GM18873 (cell line): ENCODE data around the gene SPAM1.
"Not testable (repeated sequence)": the region's sequence is repeated elsewhere in the genome, so short reads cannot be mapped to it uniquely, and the experiment has no call there.

Experiments
- ATAC-seq: cut with Tn5 transposase; IDR thresholded peaks from one replicate; pipeline ENCODE4 v1.9.1; 2021; ENCODE audit warnings: mild to moderate bottlenecking, moderate library complexity, moderate number of reproducible peaks; ENCODE audit not compliant: unreplicated experiment, low FRiP score

The SPAM1 gene

DNA sequence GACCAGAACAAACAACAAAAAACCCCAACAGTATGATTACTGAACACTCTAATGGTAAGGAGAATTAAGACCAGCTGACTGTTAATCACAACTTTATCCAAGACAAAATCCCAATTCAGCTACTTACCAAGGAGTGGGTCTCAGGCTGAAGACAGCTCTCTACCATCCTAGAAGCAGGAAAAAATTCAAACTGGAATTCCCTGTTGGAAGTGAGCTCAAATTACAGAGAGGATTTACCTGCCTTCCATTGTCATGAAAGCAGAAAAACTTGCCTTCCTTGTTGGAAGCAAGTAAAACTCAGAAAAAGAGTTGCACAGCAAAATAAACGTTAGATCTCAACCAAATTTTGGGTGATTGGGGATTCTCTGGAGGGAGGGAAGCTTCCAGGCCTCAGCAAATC lies 20.9 kb downstream of the SPAM1 start:
- ATAC-seq = no peak

DNA sequence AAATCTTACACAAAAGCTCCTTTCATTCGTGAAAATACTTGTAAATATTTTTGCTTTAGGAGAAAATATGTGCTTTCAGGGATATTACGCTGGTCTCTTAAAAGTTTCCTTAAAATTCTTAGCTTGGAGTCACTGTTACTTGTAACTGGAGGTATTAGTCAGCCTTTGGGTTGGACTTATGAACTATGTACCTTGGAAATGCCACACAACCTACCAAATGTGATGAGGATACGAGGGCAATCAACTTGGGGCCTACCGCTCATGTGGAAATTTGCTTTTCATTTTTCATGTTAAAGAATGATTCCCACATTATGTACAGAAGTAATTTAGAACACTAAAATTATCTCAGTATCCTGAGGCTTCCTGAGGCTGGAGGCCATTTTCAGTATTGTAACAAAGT lies 23.1 kb downstream of the SPAM1 start:
- ATAC-seq = no peak

DNA sequence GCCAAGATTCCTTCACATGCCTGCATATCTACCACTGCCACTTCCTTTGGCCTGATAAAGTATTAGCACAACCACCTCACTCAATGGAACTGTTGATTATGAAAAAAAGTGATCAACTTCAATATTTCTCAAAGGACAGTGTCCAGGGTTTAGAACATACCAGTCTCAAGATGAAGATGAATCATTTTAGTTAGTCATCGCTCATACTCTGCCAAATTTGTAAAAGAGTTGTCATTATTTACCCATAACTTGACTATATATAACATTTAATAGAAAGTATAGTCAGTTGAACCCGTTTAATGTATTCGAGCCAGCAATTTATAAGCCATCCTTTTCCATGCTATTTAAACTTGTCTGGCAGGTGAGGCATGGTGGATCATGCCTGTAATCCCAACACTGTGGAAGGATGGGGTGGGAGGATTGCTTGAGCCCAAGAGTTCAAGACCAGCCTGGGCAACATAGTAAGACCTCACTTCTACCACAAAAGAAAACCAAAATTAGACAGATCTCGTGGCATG lies 33.2 kb downstream of the SPAM1 start:
- ATAC-seq = no peak

DNA sequence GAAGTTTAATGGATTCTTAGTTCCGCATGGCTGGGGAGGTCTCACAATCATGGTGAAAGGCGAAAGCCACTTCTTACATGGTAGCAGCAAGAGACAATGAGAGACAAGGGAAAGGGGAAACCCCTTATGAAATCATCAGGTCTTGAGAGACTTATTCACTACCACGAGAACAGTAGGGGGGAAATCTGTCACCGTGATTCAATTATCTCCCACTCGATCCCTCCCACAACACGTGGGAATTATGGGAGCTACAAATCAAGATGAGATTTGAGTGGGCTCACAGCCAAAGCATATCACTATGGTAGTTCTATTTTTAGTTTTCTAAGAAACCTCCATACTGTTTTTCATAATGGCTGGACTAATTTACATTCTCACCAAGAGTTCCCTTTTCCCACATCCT lies 36.7 kb downstream of the SPAM1 start:
- ATAC-seq = no peak

GRCh38 chr7:123966936-123967335 lies 41.9 kb downstream of the SPAM1 start:
- no peak for ATAC-seq

GRCh38 chr7:123972045-123972444 lies 47.0 kb downstream of the SPAM1 start:
- ATAC-seq = no peak

DNA sequence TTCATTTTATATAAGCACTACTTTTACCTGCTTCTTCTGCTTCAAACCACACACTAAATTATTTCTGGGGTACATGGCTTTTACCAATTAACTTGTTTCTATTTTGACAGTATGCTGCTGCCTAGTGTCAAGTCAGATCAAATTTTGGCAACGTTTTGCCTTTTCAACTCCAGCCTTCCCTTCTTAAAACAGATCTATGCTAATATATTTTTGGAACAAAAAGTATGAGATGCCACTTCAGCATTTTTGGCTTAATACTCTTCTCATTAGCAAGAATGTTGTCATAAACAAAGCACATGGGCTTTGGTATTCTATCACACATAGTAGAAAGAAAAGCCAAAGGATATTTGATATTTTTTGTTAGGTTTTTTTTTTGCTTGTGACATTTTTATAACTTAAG lies 47.8 kb downstream of the SPAM1 start:
- ATAC-seq = no peak

- no peak for ATAC-seq
Observed at GRCh38 chr7:123974326-123974908, 49.4 kb downstream of the SPAM1 start.

GRCh38 chr7:123975084-123975483 lies 50.0 kb downstream of the SPAM1 start:
- ATAC-seq = no peak

DNA sequence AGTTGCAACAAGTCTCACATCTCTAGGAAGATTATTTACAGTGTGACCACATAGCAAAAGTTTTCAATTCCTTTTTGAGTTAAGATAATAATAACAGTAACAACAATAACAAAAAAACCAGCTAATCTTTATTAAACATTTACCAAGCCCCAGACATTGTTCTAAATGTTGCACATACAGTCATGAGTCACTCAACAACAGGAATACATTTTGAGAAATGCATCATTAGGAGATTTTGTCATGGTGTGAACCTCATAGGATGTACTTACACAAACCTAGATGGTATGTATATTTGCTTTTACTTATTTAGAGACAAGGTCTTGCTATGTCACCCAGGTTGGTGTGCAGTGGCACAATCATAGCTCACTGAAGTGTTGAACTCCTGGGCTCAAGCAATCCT lies 52.0 kb downstream of the SPAM1 start:
- no peak for ATAC-seq

GRCh38 chr7:123979876-123980275 lies 54.8 kb downstream of the SPAM1 start:
- no peak for ATAC-seq

DNA sequence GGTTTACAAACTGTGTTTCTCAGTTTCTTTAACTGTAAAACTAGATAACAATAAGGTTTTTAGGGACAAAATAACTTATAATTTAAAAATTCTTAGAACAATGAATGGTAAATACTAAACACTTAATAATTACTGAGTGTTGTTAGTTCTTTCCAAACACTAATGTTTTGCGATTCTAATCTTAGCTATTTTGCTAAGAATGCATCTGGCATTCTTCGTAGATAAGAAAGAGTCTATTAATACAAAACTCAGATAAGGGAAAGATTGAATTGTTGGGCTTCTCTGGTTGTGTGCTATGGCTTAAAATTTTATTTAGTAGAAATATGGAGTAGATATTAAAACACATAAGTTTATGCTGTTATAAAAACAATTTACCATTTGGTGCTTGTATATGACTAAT lies 62.4 kb downstream of the SPAM1 start:
- no peak for ATAC-seq

DNA sequence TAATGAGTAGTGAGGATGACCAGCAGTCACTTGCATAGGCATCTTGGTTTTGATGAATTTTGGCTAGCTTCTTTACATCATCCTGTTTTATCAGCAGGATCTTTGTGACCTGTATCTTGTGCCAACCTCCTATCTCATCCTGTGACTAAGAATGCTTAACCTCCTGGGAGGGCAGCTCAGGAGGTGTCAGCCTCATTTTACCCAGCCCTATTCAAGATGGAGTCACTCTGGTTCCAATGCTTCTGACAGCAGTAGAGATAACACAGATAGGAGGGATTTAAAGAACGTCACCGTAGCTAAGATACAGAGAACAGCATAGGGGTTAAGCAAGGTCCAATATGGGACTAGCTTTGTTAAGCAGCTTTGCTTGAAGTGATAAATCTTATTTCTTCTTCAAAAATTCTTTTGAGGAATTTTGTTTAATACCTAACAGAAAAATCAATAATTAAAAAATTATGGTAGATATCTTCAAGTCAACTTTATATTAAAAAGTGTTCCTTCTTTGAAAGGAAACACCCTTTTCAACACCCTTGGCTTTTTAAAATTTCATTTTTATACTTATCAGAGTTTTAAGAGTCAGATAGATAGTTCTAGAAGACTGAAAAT lies 68.0 kb downstream of the SPAM1 start:
- ATAC-seq = no peak

- ATAC-seq = no peak
Observed at GRCh38 chr7:123993996-123994395, 69.0 kb downstream of the SPAM1 start.

- ATAC-seq = no peak
Observed at GRCh38 chr7:123994449-123994848, 69.4 kb downstream of the SPAM1 start.

- ATAC-seq = no peak
Observed at GRCh38 chr7:123995617-123996326, 70.7 kb downstream of the SPAM1 start.

- no peak for ATAC-seq
Observed at GRCh38 chr7:123996327-123996625, 71.2 kb downstream of the SPAM1 start.

- no peak for ATAC-seq
Observed at GRCh38 chr7:123998921-123999320, 73.9 kb downstream of the SPAM1 start.

GRCh38 chr7:123999703-124000102 lies 74.7 kb downstream of the SPAM1 start:
- ATAC-seq = no peak

DNA sequence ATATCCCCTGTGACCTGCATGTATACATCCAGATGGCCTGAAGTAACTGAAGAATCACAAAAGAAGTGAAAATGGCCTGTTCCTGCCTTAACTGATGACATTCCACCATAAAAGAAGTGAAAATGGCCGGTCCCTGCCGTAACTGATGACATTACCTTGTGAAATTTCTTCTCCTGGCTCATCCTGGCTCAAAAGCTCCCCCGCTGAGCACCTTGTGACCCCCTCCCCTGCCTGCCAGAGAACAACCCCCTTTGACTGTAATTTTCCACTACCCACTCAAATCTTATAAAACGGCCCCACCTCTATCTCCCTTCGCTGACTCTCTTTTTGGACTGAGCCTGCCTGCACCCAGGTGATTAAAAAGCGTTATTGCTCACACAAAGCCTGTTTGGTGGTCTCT lies 83.3 kb downstream of the SPAM1 start:
- ATAC-seq = not testable (repeated sequence)

GRCh38 chr7:124009321-124009720 lies 84.3 kb downstream of the SPAM1 start:
- ATAC-seq = no peak
